NCI-H2171 treated with DMSO at 0.1 percent for 48 hours (cell line): ENCODE measurements around the gene POTED.
"Not testable (repeated sequence)": the region's sequence is repeated elsewhere in the genome, so short reads cannot be mapped to it uniquely, and the experiment has no call there.

Experiments
- DNase-seq: peaks from one replicate; lab custom pipeline; 2025; lab: John Stamatoyannopoulos, UW

The POTED gene

GRCh38 chr21:13609477-13609876 is at the start of gene POTED:
POTED (plus strand) TSS chr21:13609777; CDS start chr21:13610229, 452 bp downstream.
- DNase-seq: not testable (repeated sequence)

DNA sequence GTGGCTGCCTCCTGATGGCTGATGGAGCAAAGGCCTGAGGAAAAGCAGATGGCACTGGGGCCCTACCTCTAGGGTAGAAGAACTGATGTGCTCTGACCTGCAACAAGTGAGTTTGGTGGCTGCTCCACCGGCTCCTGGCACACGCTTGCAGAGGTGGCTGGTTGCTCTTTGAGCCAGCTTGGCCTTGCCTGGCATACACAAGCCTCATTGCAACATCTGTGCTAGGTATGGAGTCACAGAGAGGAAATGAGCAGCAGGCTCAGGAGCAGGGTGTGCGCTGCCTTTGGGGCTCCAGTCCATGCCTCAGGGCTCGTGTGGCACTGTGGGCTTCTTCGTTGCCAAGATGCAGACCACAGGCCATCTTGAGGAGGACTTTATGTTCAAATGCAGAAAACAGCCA is 40.5 kb downstream of the POTED start:
- DNase-seq: not testable (repeated sequence)

DNA sequence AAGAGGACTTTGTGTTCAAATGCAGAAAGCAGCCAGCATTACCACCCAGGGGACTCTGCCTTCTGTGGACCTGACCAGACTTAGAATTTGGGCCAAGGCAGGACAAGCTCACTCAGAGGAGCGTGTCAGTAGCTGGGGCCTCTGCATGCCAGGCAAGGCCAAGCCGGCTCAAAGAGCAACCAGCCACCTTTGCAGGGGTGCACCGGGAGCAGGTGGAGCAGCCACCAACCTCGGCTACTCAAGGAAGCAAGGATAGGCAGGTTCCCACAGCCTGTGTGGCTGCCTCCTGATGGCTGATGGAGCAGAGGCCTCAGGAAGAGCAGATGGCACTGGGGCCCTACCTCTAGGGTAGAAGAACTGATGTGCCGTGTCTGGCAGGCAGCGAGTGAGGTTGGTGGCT is 42.2 kb downstream of the POTED start:
- not testable (repeated sequence) for DNase-seq
